Central memory CD8-positive, alpha-beta T cell (primary cell): ENCODE results near the gene SMG6.

ENCODE experiments used
- ATAC-seq: fragments of 150-1000 bp; cut with Tn5 transposase; replicated peaks from 2 replicates; pipeline ENCODE4 v1.10.0; 2022; ENCODE audit warnings: mild to moderate bottlenecking, moderate FRiP score, moderate number of reproducible peaks; ENCODE audit not compliant: poor library complexity, severe bottlenecking; ENCODE audit errors: extremely low read depth
- DNase-seq, 2 donors: peaks; one replicate each; pipeline ENCODE4 v3.0.0; 2021; ENCODE audit warnings: low spot score in 2 of 2
- H3K27ac Mint-ChIP-seq: one replicate; pipeline ENCODE4 v1.8.0; 2022; ENCODE audit warnings: low read depth, mild to moderate bottlenecking, moderate library complexity, mixed read lengths
- H3K27me3 Mint-ChIP-seq: one replicate; pipeline ENCODE4 v1.8.0; 2022; ENCODE audit warnings: mixed read lengths
- H3K36me3 Mint-ChIP-seq: one replicate; pipeline ENCODE4 v1.8.0; 2022; ENCODE audit warnings: mild to moderate bottlenecking, moderate library complexity, mixed read lengths; ENCODE audit not compliant: insufficient read depth
- H3K4me1 Mint-ChIP-seq: one replicate; pipeline ENCODE4 v1.8.0; 2022; ENCODE audit warnings: mixed read lengths
- H3K4me3 Mint-ChIP-seq: one replicate; pipeline ENCODE4 v1.8.0; 2022; ENCODE audit warnings: mild to moderate bottlenecking, moderate library complexity, mixed read lengths
- H3K9me3 Mint-ChIP-seq: one replicate; pipeline ENCODE4 v1.8.0; 2022; ENCODE audit warnings: mixed read lengths

Gene SMG6

DNA sequence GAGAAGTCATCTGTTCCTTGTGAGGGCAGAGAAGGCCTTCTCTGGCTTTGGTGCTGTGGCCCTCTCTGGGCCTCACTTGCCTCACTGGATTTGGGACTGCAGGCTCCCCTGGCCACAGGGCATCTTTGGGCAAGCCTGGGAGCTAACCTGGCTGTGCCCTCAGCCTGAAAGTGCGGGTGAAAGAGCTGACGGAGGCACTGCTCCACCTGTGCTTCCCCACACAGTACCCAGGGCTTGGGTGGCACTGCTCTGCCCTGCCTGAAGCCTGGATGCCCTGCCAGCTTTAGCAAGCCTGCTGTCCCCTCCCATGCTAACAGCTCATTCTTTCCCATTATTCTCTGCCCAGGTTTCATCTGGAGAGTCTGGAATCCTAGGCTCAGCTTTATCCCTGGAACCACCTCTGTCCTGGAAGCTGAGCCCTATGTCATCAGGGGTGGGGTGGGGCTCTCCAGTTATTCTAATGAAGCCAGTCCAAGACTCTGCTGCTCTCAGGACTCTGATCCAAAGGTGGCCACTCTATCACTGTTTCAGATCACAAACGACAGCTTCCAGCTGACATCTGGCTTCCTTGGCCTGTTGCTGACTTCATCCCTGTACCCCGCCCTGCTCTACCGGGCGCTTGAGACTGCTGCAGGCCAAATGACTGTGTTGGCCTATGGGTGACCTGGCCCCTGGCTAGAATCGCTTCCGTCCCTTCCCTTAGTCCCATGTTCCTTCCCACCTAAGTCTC lies 219.4 kb downstream of the SMG6 start:
- ATAC-seq: no peak
- peaks cover 18% of the 10 kb centered on the region for H3K36me3 Mint-ChIP-seq
- H3K4me1 Mint-ChIP-seq: peaks cover 56% of the 10 kb centered on the region
- H3K4me3 Mint-ChIP-seq: no peak overlapping the region
- DNase-seq: no peak
- no peak overlapping the region for H3K27ac Mint-ChIP-seq
- no peaks in the 10 kb centered on the region for H3K9me3 Mint-ChIP-seq
- no peaks in the 10 kb centered on the region for H3K27me3 Mint-ChIP-seq

DNA sequence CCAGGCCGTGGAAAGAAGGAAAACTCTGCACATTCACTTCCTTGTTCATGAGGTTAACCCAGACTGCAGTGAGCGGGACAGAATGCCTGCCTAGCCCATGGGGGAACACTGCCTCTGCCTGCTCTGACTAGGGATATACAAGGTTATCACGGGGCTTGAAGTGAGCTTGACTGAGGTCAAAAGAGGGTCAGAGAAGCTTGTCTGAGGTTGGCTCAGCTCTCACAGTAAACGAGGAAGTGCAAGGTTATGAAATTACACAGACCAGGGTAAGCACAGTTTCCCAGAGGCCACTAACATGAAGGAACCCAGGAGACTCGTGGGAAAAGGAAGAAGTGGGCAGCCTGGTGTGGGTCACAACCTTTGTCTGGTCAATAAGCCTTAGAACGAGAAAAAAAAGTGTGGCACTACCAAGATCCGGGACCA lies 220.0 kb downstream of the SMG6 start:
- no peak for DNase-seq
- Mint-ChIP-seq H3K4me1 (peaks cover 50% of the 10 kb centered on the region), H3K27ac (no peak overlapping the region), H3K9me3 (no peaks in the 10 kb centered on the region), H3K27me3 (no peaks in the 10 kb centered on the region), H3K4me3 (no peak overlapping the region), H3K36me3 (peaks cover 21% of the 10 kb centered on the region)
- ATAC-seq: peak; percentile 51

DNA sequence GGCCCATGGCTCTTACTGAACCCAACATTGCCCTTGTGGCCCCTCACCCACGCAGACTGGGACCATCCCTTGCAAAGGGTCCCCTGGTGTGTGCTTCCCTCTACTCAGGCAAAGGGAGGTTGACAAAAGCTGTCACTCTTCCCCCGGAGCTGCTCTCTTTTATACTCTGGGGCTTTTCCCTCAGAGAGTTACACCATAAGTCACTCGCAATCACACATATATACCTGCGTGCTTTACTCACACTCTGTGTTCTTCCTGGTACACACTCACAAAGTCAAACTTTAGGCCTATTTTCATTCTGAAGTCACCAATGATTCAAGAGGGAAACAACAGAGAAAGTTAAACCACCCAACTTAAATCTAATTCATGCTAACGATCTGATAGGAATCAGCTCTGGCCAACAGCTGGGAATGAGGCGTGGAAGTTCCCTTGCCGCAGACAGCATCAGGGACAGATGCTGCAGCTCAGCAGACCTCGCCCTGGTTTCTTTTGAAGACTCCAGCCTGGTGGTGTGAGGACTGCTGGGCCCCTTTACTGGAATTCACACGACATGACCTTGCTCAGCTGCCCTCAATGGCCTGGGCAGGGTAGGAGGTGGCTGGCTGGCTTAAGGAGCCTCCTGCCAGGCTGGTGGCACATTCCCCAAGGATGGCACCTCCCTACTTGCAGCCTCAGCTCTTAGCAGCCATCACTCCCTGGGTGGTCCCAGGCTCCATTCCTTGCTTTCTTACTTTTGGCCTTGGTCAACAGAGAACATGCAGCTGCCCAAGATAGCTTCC lies 221.4 kb downstream of the SMG6 start:
- Mint-ChIP-seq H3K27ac (peak overlapping the region; percentile 62), H3K36me3 (peaks cover 29% of the 10 kb centered on the region), H3K9me3 (no peaks in the 10 kb centered on the region)

DNA sequence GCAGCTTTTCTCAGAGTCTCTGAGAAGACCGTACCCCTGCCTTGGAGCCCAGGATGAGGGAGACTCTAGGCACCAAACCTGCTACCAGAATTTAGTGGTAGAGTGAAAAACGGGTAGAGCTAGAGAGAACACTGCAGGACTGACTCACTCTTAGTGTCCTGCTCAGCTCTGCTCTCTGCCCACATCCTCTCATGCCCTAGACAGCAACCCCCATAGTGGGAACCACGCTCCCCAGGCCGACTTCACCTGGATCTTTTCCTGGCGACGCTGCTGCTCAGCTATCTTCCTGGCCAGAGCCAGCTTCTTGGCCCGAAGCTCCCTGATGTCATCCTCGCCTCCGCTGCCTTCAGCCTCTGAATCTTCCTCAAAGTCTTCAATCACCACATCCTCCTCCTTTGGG lies 222.0 kb downstream of the SMG6 start:
- ATAC-seq (no peak), DNase-seq (no peak)
- Mint-ChIP-seq H3K9me3 (no peaks in the 10 kb centered on the region), H3K27ac (peak overlapping the region; percentile 62), H3K4me3 (no peak overlapping the region), H3K27me3 (no peaks in the 10 kb centered on the region), H3K4me1 (peaks cover 33% of the 10 kb centered on the region), H3K36me3 (peaks cover 33% of the 10 kb centered on the region)

More for the DNA sequence above, 221.4 kb downstream of the SMG6 start:
- peaks cover 37% of the 10 kb centered on the region for H3K4me1 Mint-ChIP-seq
- H3K4me3 Mint-ChIP-seq: no peak overlapping the region
- ATAC-seq: no peak
- DNase-seq: no peak
- H3K27me3 Mint-ChIP-seq: no peaks in the 10 kb centered on the region

DNA sequence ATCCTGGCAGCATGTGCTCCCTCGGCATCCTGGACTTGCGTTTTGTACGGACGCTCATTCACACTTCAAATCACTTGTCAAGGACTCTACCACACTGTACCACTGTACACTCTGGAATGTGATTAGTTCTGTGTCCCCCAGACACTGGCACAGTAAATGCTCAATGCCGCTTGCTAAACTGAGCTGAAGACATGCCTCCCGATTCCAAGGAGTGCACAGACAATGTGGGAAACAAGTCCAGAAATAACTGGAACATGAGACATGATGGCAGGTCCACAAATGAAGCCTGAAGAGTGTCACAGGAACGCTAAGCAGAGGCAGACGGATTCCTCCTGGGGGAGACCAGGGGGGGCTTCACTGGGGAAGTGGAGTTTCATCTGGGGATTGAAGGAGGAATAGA lies 226.5 kb downstream of the SMG6 start:
- peaks cover 39% of the 10 kb centered on the region for H3K36me3 Mint-ChIP-seq
- H3K27ac Mint-ChIP-seq: no peak overlapping the region
- ATAC-seq: no peak
- no peaks in the 10 kb centered on the region for H3K9me3 Mint-ChIP-seq
- no peak for DNase-seq
- H3K4me3 Mint-ChIP-seq: no peak overlapping the region
- no peaks in the 10 kb centered on the region for H3K27me3 Mint-ChIP-seq
- H3K4me1 Mint-ChIP-seq: peaks cover 9% of the 10 kb centered on the region

DNA sequence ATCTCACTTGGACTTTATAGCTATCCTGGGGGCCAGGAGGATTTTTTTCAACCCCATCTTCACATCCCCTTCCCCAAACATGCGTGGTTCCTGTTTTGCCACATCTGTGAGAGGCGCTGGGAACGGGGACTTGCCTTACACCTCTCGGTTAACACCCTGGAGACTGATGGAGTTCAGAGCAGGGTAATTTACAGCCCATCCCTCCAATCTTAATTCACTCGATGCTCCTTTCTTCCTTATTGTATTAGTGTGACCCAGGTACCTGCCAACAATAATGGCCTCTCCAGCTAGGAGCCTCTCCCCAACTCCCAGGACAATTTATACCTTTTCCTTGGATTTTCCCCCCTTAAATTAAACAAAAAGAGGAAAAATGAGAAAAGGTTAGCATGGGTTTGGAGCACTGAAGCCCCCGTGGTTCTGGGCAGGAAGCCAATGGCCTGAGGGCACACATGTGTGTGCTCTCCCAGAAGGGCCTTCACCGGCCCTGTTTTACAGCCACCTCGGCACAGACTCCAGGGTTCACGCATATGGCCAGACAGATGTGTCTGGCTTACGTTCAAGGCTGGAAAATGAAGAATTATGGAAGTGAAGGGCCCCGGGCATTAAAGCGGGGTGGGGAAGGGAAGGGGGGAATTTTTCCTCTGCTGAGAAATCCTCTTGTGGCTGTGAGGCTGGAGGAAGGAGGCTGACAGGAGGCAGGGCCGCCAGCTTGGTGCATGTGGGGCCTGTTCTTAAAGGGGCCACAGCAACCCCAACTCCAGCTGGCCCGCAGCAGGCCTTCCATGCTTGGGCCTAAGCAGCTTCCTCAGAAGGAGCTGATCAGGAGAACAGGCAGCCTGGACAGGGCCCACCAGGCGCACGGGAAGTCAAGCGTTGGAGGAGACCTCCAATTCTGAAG lies 227.2 kb downstream of the SMG6 start:
- peaks cover 36% of the 10 kb centered on the region for H3K36me3 Mint-ChIP-seq
- no peak for ATAC-seq
- H3K27ac Mint-ChIP-seq: no peak overlapping the region
- no peak overlapping the region for H3K4me3 Mint-ChIP-seq
- no peaks in the 10 kb centered on the region for H3K9me3 Mint-ChIP-seq
- peaks cover 5% of the 10 kb centered on the region for H3K4me1 Mint-ChIP-seq
- no peaks in the 10 kb centered on the region for H3K27me3 Mint-ChIP-seq
- no peak for DNase-seq

DNA sequence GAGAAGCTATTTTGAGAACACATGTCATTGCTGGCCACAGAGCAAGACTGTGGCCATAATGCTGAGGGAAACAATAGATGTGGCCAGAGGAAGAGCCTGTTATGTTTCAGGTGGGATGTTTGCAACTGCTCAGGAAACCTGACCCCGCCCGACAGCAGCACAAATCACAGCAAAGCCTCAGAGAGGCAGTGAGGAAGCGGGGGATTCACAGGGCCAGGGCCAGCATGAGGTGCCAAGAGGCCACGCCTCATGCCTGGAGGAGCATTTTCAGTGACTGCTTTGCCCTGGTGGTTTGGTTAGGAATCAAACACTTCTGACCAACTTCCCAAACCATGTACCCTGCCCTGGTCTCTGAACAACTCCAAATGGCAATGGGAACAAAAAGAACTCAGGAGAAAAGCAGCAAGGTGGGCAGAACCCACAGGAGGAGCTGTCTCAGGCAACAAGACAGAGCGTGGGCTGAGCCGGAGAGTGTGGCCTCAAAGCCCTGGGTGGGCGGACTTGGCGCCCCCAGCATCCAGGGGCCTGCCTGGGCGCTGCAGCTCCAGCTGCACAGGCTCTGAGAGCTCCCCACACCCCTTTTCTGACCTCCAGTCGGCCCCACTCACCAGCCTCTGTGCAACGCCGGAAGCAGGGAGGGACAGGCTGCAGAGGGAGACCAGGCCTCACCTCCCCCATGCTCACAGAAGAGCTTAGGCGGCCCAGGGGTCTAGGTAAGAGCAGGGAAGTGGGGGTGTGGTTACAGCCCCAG lies 228.1 kb downstream of the SMG6 start:
- no peaks in the 10 kb centered on the region for H3K27me3 Mint-ChIP-seq
- H3K4me3 Mint-ChIP-seq: no peak overlapping the region
- H3K27ac Mint-ChIP-seq: no peak overlapping the region
- H3K36me3 Mint-ChIP-seq: peaks cover 30% of the 10 kb centered on the region
- ATAC-seq (no peak), DNase-seq (no peak)
- H3K9me3 Mint-ChIP-seq: no peaks in the 10 kb centered on the region
- H3K4me1 Mint-ChIP-seq: peaks cover 14% of the 10 kb centered on the region

DNA sequence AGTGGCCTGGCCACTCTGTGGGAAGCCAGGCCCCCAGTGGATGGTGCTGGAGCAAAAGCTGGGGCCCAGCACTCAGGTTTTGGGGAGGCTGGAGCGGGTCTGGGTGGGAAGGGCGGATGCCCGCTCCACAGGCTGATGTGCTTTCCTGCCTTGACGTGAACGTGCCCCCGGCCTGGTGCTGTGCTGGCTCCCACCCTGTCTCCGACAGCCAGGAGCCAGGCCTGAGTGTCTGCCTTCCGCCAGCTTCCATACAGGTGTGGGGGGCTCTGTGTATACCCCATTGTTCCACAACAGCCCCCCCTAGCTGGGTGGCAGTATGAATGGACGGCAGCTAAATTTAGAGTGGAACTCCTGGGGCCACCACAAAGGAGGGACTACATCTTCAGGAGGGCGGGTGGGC lies 228.7 kb downstream of the SMG6 start:
- Mint-ChIP-seq H3K4me3 (no peak overlapping the region), H3K27ac (no peak overlapping the region), H3K4me1 (peaks cover 20% of the 10 kb centered on the region), H3K36me3 (peaks cover 29% of the 10 kb centered on the region), H3K27me3 (no peaks in the 10 kb centered on the region), H3K9me3 (no peaks in the 10 kb centered on the region)
- no peak for DNase-seq
- no peak for ATAC-seq

DNA sequence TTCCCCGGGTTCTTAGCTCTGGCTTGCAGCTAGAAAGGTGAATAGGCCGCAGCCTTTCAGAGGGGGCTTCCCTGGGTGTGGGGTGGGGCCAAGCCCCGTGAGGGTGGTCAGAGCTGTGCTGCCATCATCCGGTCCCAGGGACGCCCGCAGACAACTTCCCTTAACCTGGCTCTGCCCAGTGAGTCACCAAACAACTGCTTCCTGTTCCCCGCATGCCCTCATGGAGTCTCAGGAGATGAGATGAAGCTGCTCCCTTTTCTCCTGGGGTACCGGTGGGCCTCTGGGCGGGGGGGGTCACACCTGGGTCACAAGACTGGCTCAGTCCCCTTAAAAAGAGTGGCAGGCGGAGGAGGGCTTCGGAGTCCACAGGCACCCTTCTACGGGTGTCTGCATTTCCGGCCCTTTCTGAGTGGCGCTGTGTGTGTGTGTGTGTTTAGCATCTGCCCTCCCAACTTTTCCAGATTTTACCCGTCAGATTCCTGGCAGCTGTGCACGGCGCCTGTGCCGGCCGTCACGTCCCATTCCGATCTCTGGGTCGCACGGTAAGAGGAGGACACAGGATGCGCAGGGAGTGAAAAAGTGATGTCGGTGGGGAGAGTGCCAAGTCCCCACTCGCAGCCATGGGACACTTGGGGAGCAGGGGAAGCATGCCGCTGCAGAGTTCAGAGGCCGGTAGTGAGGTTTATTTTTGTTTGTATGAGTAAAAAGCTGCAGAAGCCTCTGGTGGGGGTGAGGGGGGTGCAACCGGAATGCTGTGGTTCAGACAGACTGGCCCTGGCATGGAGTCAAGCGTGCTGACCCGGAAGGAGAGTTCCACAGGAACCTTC lies 231.9 kb downstream of the SMG6 start:
- peaks cover 12% of the 10 kb centered on the region for H3K36me3 Mint-ChIP-seq
- no peak for ATAC-seq
- H3K4me1 Mint-ChIP-seq: peaks cover 48% of the 10 kb centered on the region
- no peaks in the 10 kb centered on the region for H3K27me3 Mint-ChIP-seq
- no peak overlapping the region for H3K4me3 Mint-ChIP-seq
- no peaks in the 10 kb centered on the region for H3K9me3 Mint-ChIP-seq
- no peak for DNase-seq
- peak overlapping the region; percentile 92 for H3K27ac Mint-ChIP-seq

DNA sequence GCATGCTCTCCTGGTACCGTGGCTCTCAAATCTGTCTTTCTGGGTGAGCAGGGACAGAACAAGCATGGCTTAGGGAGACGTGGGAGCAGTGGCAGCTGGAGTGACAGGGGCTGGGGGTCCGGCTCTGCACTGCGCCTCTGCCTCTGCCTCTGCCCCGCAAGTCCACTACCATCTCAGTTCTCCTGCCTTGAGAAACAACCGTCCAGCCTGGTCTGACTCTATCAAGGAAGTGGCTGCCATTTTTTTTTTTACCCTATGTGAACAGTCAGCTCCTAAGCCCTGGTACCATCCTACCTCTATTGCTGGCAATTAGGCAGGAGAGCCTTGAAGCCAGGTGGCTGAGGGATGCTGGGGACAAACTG lies 232.6 kb downstream of the SMG6 start:
- Mint-ChIP-seq H3K36me3 (peaks cover 12% of the 10 kb centered on the region), H3K9me3 (no peaks in the 10 kb centered on the region), H3K4me1 (peaks cover 48% of the 10 kb centered on the region), H3K4me3 (no peak overlapping the region), H3K27me3 (no peaks in the 10 kb centered on the region), H3K27ac (peak overlapping the region; percentile 92)
- no peak for DNase-seq
- ATAC-seq: no peak

DNA sequence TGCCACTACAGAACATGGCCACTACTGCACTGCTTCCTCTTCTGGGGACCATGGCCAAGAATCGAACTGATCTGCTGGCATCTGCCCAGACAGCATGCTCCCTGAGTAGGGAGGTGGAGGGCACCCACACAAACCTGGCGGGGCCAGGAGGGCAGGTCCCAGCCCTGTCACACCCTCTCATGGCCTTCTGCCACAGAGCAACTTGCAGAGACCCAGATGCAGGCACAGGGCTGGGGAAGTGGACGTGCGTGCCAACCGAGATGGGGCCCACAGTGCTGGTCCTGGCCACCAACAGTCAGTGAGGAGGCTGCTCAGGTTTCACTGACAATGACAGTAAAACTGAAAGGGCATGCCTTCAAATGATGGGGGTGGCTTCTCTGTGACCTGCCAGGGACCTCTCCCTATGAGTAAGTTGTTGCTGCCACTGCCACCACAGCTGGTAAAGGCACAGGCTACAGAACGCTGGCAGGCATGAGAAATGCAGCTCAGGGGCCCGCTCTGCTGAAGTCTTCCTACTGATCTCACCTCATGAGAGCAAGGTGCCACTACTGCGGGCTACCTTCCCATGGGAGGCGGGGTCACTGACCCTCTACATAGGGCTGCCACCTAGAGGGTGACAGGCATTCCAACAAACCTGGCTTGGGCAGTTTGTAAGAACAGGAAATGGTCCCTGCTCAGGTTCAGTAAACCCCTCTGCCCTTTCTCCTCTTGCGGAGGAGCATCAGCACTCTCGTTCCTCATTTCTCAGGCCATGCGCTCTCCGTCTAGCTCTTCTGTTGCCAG lies 233.2 kb downstream of the SMG6 start:
- ATAC-seq (peak; percentile 89), DNase-seq (peak in 1 of 2 donors; percentile 56)
- H3K27me3 Mint-ChIP-seq: no peaks in the 10 kb centered on the region
- peaks cover 48% of the 10 kb centered on the region for H3K4me1 Mint-ChIP-seq
- H3K36me3 Mint-ChIP-seq: peaks cover 12% of the 10 kb centered on the region
- peak overlapping the region; percentile 92 for H3K27ac Mint-ChIP-seq
- no peaks in the 10 kb centered on the region for H3K9me3 Mint-ChIP-seq
- peak overlapping the region; percentile 58 for H3K4me3 Mint-ChIP-seq
